ENCODE data around the gene CYTL1. TPM values are rescaled to one million over a fixed set of nuclear protein-coding genes. Genes with fewer than 3 reads are reported as not detected.

Gene CYTL1
- total and polyA plus RNA-seq, 2 of the 13 experiments (the other 11 are each of a cell fraction or from before 2014, with no cell fraction given): not detected

DNA sequence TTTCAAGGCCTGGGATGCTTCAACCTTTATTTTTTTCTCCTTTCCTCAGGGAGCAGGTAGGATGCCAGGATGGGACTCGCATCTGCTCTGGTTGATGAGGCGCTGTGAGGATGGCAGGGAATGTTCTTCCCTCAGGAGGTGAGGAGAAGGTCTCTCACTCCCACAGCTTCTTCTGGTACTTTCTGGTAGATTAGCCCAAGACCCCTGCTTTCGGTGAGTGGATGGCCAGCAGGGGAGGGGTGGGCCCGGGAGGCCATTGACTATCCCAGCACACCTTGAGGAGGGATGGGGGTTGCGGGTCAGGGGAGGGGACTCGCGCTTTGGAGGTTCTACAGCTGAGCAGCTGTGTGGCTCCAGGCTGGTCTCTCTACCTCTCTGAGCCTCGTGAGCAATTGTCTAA, 14.8 kb downstream of the CYTL1 start:
- peaks cover 0 to 8% of the 10 kb centered on the region in 2 experiments; a peak in 2 of 5 replicates for H3K27me3 ChIP-seq (ENCODE audit: control insufficient read depth in 1 of 2, insufficient read depth in 2 of 2, low read length in 2 of 2)
- H3K4me3 ChIP-seq (replicated peaks in 1 of 3; ENCODE audit: insufficient read depth in 1 of 3, low read depth in 2 of 3, low read length in 3 of 3): no peak overlapping the region
- H4K20me1 ChIP-seq (ENCODE audit: insufficient read depth, low read length): no peaks in the 10 kb centered on the region
- H3K9me3 ChIP-seq (ENCODE audit: low read length): no peaks in the 10 kb centered on the region
- no TSS peak for BruUV-seq (replicated peaks)
- no peak overlapping the region for H3K9ac ChIP-seq (ENCODE audit: insufficient read depth, low read depth, low read length)
- intact Hi-C loops (cut with micrococcal nuclease; ENCODE audit: unreplicated experiment) (no loop called here), in situ Hi-C loops (cut with HindIII; ENCODE audit: extremely low pct_ligation_motif_present, low pct_unique_long_range_greater_than_20kb) (no loop called here)
- no peak overlapping the region for H3K4me2 ChIP-seq (ENCODE audit: low read depth, low read length)
- no peak overlapping the region for H3K27ac ChIP-seq (ENCODE audit: extremely low read length, insufficient read depth, low read length)
- no peak for DNase-seq (ENCODE audit: low spot score)
- H3K4me1 ChIP-seq (ENCODE audit: insufficient read depth, low read length): no peaks in the 10 kb centered on the region
- no peaks in the 10 kb centered on the region for H3K79me2 ChIP-seq (ENCODE audit: insufficient read depth, low read length)
- CTCF ChIA-PET (ENCODE audit: low intra/inter-chr PET ratio, low total read pairs): no interaction called here
- POLR2A ChIA-PET: no interaction called here
- H2AFZ ChIP-seq (ENCODE audit: low read length): no peak overlapping the region
- WGBS (ENCODE audit: low lambda C conversion rate): 67% methylated on average over 2 of the region's 8 CpGs
- H3K36me3 ChIP-seq (replicated peaks in 1 of 2; ENCODE audit: control insufficient read depth in 1 of 2, insufficient read depth in 2 of 2, low read length in 2 of 2): no peaks in the 10 kb centered on the region
- no peak for ATAC-seq
- no peak for FAIRE-seq
- TF ChIP-seq, protein P1, sequence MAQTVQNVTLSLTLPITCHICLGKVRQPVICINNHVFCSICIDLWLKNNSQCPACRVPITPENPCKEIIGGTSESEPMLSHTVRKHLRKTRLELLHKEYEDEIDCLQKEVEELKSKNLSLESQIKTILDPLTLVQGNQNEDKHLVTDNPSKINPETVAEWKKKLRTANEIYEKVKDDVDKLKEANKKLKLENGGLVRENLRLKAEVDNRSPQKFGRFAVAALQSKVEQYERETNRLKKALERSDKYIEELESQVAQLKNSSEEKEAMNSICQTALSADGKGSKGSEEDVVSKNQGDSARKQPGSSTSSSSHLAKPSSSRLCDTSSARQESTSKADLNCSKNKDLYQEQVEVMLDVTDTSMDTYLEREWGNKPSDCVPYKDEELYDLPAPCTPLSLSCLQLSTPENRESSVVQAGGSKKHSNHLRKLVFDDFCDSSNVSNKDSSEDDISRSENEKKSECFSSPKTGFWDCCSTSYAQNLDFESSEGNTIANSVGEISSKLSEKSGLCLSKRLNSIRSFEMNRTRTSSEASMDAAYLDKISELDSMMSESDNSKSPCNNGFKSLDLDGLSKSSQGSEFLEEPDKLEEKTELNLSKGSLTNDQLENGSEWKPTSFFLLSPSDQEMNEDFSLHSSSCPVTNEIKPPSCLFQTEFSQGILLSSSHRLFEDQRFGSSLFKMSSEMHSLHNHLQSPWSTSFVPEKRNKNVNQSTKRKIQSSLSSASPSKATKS (CRISPR knock-in tag; IDR thresholded peaks at IDR 0.05): no peak
- TF ChIP-seq HHEX (CRISPR knock-in tag; IDR thresholded peaks at IDR 0.05) (no peak), NR3C1 (CRISPR knock-in tag; IDR thresholded peaks at IDR 0.05) (no peak), RBM39 (IDR thresholded peaks at IDR 0.05; ENCODE audit: low read depth, low read length, poor library complexity, severe bottlenecking) (no peak), ASH2L (IDR thresholded peaks at IDR 0.05; ENCODE audit: insufficient read length, low read depth, low read length) (no peak), FOXK2 (IDR thresholded peaks at IDR 0.05) (no peak), GABPA (IDR thresholded peaks at IDR 0.05; ENCODE audit: low read depth, low read length) (no peak), GABPA (CRISPR knock-in tag; IDR thresholded peaks at IDR 0.05; ENCODE audit: low read depth) (no peak), SP140L (CRISPR knock-in tag; IDR thresholded peaks at IDR 0.05; ENCODE audit: borderline replicate concordance) (no peak), SRSF9 (IDR thresholded peaks at IDR 0.05; ENCODE audit: borderline replicate concordance, insufficient read depth, low read depth, low read length, poor library complexity, severe bottlenecking) (no peak), TOE1 (CRISPR knock-in tag; IDR thresholded peaks at IDR 0.05) (no peak)
- TF ChIP-seq, protein P2, sequence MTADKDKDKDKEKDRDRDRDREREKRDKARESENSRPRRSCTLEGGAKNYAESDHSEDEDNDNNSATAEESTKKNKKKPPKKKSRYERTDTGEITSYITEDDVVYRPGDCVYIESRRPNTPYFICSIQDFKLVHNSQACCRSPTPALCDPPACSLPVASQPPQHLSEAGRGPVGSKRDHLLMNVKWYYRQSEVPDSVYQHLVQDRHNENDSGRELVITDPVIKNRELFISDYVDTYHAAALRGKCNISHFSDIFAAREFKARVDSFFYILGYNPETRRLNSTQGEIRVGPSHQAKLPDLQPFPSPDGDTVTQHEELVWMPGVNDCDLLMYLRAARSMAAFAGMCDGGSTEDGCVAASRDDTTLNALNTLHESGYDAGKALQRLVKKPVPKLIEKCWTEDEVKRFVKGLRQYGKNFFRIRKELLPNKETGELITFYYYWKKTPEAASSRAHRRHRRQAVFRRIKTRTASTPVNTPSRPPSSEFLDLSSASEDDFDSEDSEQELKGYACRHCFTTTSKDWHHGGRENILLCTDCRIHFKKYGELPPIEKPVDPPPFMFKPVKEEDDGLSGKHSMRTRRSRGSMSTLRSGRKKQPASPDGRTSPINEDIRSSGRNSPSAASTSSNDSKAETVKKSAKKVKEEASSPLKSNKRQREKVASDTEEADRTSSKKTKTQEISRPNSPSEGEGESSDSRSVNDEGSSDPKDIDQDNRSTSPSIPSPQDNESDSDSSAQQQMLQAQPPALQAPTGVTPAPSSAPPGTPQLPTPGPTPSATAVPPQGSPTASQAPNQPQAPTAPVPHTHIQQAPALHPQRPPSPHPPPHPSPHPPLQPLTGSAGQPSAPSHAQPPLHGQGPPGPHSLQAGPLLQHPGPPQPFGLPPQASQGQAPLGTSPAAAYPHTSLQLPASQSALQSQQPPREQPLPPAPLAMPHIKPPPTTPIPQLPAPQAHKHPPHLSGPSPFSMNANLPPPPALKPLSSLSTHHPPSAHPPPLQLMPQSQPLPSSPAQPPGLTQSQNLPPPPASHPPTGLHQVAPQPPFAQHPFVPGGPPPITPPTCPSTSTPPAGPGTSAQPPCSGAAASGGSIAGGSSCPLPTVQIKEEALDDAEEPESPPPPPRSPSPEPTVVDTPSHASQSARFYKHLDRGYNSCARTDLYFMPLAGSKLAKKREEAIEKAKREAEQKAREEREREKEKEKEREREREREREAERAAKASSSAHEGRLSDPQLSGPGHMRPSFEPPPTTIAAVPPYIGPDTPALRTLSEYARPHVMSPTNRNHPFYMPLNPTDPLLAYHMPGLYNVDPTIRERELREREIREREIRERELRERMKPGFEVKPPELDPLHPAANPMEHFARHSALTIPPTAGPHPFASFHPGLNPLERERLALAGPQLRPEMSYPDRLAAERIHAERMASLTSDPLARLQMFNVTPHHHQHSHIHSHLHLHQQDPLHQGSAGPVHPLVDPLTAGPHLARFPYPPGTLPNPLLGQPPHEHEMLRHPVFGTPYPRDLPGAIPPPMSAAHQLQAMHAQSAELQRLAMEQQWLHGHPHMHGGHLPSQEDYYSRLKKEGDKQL (CRISPR knock-in tag; IDR thresholded peaks at IDR 0.05; ENCODE audit: low read depth): no peak
- TF ChIP-seq, protein P3, sequence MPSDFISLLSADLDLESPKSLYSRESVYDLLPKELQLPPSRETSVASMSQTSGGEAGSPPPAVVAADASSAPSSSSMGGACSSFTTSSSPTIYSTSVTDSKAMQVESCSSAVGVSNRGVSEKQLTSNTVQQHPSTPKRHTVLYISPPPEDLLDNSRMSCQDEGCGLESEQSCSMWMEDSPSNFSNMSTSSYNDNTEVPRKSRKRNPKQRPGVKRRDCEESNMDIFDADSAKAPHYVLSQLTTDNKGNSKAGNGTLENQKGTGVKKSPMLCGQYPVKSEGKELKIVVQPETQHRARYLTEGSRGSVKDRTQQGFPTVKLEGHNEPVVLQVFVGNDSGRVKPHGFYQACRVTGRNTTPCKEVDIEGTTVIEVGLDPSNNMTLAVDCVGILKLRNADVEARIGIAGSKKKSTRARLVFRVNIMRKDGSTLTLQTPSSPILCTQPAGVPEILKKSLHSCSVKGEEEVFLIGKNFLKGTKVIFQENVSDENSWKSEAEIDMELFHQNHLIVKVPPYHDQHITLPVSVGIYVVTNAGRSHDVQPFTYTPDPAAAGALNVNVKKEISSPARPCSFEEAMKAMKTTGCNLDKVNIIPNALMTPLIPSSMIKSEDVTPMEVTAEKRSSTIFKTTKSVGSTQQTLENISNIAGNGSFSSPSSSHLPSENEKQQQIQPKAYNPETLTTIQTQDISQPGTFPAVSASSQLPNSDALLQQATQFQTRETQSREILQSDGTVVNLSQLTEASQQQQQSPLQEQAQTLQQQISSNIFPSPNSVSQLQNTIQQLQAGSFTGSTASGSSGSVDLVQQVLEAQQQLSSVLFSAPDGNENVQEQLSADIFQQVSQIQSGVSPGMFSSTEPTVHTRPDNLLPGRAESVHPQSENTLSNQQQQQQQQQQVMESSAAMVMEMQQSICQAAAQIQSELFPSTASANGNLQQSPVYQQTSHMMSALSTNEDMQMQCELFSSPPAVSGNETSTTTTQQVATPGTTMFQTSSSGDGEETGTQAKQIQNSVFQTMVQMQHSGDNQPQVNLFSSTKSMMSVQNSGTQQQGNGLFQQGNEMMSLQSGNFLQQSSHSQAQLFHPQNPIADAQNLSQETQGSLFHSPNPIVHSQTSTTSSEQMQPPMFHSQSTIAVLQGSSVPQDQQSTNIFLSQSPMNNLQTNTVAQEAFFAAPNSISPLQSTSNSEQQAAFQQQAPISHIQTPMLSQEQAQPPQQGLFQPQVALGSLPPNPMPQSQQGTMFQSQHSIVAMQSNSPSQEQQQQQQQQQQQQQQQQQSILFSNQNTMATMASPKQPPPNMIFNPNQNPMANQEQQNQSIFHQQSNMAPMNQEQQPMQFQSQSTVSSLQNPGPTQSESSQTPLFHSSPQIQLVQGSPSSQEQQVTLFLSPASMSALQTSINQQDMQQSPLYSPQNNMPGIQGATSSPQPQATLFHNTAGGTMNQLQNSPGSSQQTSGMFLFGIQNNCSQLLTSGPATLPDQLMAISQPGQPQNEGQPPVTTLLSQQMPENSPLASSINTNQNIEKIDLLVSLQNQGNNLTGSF (CRISPR knock-in tag; IDR thresholded peaks at IDR 0.05): no peak
